HG03565 (cell line): ENCODE data around the gene PLCB4.

ENCODE experiments used
- ATAC-seq: cut with Tn5 transposase; IDR thresholded peaks from one replicate; pipeline ENCODE4 v1.9.1; 2021; ENCODE audit warnings: mild to moderate bottlenecking, moderate library complexity; ENCODE audit not compliant: unreplicated experiment

PLCB4 gene

DNA sequence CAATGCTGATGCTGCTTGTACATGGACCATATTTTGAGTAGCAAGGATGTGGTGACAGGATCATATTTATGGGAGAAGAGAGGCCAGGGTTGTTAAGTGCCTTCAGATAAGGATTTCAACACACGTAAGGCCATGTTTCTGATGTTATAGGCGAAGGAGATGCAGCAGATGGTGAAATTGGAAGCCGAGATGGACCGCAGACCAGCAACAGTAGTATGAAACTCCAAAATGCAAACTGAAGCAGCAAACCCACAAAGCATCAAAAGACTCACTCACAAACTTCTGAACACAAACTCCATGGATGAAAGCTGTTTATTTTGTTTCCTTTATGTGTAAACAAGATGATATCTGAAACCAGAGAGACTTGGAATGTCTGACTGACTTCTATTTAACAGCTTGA lies 409.9 kb downstream of the PLCB4 start:
- no peak for ATAC-seq

DNA sequence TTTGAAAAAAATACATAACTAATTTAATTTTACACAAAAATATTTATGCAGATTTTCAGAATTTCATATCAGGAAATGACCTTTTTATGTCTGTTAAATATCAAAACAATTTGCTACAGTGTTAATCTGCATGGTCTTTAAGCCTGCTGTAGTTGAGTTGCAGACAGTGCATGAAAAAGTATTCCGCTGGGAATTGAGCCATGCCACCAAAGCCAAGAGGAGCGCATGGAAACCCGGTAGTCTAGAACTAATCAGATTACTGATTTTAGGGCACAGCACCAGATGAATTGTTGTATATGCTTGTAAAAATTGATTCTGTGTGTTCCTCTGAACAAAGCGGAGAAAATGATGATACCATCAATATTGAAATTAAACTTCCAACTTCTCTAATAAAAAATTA lies 411.2 kb downstream of the PLCB4 start:
- ATAC-seq: no peak

DNA sequence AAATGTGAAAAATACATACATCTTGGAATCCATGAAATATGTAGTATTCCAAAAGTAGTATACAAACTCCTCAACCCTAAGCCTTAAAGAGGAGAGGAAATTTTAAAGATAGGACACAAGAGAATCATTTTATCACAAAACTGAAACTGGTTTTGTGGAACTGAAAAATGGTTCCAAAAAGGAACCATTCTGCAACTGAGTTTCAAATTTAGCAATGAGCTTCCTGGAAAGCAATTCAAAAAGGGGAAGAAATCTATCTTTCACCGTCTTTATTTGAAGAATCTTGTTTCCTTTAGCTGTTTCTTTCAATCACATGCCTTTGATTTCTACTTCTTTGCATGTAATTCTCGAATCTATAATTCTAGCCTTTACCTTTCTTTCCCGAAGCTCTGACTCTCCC lies 413.3 kb downstream of the PLCB4 start:
- ATAC-seq: no peak

DNA sequence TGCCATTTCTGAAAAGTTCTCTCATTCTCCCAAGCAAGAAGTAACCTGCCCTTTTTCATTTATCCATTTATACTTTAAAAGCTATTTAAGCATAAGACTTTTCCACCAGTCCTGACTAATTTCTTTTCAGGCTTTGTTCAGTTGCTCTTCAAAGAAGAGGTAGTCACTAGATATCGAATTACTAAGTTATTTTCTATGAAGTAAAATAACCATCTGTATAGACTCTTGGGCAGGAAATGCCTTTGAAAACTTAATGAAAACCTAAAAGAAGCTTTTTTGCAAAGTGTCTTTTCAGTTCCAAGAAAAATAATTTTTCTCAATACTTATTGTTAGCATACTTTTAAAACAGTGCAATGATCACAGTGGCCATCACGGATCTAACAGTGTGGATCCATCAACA lies 414.2 kb downstream of the PLCB4 start:
- no peak for ATAC-seq

DNA sequence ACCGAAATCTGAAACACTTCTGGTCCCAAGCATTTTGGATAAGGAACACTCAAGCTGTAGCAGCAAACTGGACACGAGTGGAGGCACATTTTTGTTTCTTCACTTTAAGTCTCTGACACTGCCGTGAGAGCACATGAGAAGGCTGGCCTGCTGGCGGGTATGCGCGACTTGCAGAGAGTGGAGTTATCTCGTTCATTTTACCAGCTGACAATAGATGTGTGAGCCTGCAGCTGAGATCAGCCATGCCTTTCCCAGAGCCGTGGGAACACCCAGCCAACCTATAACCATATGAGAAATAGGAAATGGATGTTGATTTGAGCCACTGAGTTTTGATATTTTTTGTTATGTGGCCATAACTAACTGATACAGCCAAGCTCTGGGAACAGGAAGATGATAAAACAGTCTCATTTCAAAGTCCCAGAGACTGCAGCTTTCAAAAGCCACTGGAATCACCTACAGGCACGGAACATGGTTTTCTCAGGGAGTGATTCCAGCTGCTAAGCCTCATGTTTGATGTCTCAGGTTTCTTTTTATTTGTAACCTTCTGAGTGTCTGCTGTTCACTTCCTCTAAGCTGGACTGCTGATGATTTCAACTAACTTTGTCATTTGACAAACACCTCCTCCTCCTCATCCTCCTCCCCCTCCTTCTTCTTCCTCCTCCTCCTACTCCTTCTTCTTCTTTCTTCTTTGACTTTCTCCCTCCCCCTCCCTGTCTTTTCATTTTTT lies 416.9 kb downstream of the PLCB4 start:
- no peak for ATAC-seq

DNA sequence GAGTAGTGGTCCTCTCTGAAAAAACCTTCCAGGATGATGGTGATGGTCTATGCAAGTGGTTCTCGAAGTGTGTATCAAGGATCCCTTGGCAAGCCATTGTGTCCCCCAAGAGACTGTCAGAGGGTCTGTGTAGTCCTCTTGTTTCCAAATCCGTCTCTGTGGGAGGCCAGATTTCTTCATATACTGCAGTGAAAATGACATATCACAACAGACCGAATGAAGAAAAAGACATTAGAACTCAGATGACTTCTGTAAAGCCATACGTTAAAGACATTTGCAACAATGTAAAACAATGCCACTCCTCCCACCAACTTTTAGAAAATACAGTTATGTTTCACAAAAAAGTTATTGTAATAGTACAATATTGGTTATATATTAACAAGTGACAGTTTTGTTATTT lies 418.3 kb downstream of the PLCB4 start:
- no peak for ATAC-seq

DNA sequence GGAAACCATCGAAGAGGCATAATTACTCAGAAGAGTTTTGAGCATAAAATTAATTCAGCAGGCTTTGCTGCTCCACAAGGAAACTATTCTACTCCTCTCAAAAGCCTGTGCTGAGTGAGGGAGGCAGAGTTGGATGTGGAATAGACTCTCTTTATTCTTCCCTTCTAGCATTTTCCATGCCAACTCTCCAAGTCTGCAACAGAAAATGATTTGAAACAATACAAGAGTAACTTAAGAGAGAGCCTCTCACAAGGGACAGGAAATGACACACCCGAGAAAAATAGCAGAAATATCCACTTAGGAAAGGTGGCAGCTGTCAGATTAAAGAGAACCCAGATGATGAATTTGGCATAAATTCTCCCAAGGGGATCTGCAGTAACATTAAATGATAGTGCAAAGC lies 419.2 kb downstream of the PLCB4 start:
- no peak for ATAC-seq

DNA sequence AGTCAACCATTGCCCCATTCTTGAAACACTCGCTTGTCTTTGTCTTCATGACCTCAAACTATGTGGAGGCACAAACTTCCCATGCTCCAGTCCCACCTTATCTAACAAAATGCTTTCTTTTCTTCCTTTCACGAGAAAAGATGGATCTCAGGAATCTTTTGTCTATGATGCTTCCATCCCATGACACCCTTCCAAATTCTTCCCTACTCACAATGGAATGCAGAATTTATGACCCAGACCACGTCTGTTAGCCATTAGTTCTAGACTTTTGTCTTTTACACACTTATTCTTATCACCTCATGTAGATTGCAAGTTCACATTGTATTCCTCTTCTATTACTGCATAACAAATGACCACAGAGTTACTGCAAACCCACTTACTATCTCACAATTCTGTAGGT lies 421.3 kb downstream of the PLCB4 start:
- ATAC-seq: no peak

DNA sequence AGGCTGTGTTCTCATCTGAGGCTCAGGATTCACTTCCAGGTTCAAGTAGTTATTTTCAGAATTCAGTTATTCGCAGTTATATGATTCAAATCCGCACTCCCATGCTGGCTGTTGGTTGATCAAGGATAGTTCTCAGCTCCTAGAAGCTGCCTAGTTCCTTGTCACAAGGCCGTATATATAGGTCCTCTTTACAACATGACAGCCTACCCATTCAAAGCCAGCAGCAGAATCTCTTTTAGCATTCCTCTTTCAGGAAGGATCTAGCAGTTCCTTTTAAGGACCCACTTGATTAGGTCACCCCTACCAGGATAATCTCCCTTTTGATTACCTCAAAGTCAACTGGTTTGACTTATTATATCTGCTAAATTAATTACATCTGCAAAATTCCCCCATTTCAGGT lies 421.7 kb downstream of the PLCB4 start:
- no peak for ATAC-seq

DNA sequence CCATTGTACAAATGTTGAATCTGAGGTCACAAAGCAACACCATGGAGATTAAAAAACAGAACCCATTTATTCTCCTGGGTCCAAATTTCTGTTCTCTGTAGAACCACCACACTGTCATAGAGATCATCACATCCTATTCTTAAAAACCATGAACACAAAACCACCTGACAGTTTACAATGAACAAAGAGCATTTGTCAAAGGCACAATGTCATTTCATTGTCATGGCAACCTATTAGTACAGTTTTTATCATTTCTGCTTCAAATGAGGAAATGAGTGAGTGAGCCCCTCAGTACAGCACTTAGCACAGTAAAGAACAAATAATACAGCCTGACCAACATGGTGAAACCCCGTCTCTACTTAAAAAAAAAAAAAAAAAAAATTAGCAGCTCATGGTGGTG lies 422.4 kb downstream of the PLCB4 start:
- no peak for ATAC-seq

DNA sequence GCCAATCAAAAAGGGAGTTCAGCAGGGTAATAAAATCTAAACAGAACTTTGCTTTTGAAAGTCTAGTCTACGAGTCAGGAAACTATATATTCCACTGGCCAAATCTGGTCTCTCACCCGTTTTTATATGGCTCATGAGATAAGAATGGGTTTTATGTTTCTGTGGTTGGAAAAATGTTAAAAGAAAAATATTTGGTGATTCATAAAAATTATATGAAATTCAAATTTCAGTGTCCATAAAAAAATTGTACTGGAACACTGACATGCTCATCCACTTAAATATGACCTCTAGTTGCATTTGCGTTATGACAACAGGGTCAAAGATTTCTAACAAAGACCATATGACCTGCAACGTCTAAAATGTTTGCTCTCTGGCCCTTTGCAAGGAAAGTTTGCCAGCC lies 423.2 kb downstream of the PLCB4 start:
- ATAC-seq: no peak

DNA sequence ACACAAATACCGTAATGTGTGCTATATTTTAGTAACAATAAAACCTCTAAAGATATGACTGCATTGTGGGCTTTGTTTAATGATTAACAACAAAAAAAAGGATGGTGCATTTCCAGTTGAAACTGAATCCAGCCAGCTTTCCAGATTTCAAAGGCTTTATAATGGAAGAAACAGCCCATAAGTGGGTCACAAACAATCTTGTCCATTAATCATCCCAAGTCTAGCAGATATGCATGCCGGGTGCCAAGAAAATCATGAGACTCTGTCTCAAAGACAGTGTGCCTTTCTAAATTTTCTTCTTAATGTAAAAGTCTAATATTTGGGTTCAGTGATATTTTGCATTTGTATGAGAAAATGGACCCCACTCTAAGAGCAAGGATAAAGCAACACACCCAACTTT lies 424.9 kb downstream of the PLCB4 start:
- ATAC-seq: no peak

DNA sequence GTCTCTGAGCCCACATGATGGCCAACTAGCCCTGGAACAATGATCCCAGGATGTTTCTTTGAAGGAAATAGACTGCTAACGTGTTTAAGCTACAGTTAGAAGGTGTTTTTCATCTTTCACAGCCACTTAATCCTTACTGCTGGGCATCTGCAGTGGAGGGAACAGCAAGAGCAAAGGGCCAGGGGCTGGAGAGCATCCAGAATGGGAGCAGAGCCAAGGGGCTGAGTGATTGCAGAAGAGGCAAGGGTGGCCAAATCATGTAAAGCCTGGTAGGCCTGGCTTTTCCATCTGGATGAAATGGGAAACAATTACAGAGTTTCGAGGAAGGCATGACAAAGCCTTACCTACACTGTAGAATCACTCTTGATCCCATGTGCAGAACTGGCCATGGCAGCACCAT lies 426.8 kb downstream of the PLCB4 start:
- no peak for ATAC-seq

DNA sequence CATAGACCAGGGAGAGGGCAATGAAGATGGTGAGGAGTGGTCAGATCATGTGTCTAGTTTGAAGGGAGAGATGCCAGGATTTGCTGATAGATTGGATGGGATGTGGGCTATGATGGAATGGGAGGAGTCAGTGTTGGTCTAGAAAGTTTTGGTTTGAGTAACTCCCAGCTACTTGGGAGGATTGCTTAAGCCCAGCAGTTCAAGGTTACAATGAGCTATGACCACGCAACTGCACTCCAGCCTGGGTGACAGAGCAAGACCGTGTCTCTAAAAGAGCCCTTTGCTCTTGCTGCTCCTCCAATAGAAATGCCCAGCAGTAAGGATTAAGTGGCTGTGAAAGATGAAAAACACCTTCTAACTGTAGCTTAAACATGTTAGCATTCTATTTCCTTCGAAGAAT lies 427.3 kb downstream of the PLCB4 start:
- no peak for ATAC-seq

DNA sequence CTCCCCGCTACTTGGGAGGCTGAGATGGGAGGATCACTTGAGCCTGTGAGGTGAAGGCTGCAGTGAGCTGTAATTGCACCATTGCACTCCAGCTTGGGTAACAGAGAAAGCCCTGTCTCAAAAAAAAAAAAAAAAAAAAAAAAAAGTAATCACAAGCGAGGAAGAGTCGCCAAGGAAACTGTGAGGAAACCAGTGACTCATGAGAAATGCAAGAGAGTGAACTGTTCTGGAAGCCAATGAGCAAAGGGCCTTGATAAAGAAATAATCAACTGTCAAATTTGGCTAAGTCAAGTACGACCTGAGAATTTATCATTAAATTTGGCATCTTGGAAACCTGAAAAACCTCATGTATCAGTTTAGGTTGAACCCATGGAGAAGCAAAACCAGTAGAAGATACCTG lies 429.4 kb downstream of the PLCB4 start:
- ATAC-seq: no peak

DNA sequence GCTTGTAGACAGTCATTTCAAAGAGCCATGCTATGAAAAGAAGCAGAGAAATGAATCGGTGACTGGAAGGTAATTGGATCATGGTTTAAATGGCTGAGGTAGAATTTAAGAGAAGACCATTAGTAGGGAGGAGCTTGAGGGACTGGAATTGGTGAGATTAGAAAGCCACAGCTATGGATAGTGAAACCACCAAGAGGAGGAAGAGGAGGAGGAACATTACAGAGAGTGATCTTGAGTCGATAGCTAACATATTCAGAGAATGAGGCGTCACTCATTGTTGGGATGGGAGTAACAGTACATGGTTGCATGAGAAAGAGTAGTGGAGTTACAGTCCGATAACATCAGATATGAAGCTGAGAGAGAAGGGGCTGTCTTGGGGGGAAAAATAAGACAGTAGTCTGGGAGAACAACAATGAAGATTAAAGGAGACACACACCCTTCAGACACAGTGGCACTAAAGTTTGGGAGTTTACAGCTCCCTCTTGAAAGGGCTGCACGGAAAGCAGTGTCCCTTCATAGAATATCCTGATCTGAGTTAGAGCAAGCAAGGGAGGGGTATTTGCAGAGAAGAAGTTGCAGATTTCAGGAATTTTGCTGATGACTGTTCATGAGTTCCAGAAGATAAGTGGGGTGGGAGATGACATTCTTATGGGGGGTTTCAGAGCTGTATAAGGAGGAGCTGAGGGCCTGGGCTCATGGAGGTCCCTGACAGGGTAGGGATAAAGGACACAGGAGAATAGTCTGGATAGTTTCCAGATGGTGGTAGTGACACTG lies 430.4 kb downstream of the PLCB4 start:
- no peak for ATAC-seq

DNA sequence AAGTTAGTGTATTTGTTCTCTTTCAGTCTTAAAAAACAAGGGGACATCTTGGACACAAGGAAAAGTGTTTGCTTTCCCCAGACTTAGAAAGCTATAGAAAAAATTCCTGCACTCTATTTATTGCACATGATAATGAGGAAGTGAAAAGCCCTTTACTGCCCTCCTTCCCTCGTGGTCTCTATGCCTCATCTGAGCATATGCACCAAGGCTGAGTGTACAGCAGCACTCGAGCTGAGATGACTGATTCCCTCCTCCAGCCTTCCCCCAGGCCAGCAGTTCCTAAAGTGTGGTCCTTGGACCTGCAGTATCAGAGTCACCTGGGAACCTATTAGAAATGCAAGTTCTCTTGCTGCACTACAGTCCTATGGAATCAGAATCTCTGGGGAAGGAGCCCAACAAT lies 431.2 kb downstream of the PLCB4 start:
- no peak for ATAC-seq

DNA sequence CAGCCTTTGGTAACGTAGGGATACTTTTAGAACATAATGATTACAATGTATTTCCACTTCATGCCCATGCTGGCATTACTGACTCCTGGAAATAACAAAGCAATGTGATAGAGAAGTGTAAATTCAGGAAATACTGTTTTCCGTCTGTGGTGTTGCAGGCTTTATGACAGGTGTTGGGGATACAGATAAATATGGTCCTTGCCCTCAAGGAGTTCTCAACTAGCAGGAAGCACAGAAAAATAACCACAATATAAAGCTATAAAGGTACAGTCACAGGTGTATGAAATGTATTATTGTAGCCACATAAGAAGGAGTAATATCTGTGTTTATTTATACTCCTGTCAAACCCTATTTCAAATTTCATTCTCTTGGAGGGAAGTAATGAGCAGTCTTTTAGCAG lies 432.6 kb downstream of the PLCB4 start:
- no peak for ATAC-seq

DNA sequence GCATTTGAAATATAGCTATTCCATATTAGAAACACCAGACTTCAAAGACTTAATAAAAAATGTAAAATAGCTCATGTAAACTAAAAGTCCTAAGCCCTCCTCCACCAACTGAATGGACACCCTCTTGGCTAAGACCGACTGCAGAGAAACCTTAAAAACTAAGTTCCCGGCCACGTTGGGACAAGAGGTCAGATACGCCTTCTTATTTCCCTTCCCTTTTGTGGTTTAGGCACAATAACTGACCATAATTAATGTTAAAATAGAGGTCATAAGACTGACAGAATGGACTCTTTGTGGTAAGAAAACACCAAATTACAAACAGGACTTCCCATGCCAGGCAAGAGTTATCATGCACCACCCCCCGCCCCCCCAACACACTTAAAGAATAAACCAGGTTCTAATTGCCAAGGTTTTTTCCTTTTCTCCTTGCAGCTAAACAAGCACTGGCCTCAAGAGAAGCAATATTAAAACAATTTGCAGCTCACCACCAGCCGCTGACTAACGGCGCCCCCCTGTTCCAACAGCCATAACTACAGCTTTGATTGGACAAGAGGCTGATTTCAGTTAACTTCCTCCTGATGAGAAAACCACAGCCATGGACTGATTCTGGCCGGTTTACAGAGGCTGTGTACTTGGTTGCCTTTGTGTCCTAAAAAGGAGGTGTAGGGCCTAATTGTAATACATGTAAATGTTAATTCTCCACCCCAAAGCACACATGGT lies 434.8 kb downstream of the PLCB4 start:
- ATAC-seq: no peak

DNA sequence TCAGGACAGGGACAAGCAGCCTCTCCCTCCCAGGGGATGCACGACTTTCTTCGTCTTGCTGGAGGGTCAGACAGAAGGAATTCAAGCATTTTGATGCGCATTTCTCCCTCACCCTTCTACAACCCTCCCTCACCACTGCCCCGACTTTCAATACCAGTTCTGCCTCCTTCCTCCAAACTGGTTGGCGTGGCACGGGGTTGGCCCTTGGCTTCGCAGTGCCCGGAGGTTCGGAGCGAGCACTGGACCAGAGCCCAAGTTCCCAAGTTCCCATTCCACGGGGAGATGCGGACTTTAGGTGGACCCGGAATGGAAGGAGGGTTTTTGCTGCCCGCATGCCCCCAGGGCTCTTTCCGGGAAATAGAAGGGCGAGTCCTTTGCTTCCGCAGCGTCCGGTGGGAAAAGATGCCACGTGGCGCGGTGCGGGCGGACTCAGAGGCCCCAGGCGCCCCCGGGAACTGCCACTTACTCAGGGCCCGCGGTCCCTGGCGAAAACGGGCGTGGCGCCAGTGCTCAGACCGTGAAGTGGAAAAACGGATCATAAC lies 437.5 kb downstream of the PLCB4 start:
- no peak for ATAC-seq

DNA sequence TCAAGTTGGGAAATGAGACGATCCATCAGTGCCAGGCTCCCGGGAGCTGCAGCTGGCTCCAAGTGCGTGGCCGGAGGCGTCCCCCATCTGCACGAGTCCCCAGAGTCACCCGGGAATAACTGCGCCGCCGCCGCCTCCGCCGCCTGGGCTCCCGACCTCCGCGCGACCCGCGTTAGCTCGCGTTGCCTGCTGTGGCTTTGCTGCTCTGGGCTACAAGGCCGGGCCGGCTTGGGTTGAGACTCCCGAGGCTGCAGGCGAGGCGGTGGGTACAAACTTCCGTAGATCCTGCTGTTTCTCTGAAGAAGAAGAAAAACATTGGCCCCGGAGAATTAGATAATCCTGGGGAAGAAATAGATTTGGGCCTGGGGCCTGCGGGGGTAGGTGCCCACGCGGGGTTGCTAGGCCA lies 438.1 kb downstream of the PLCB4 start:
- no peak for ATAC-seq
